GM23338 (cell line): ENCODE measurements around the gene YPEL1. TPM values are rescaled to one million over a fixed set of nuclear protein-coding genes. Genes with fewer than 3 reads are reported as not detected.

Experiments
- ATAC-seq: fragments of 200-7000 bp; cut with Tn5 transposase; 3 replicates; pipeline ENCODE4 v1.9.1; 2020
- DNase-seq: peaks from one replicate; pipeline ENCODE4 v3.0.0-alpha.2; 2015; ENCODE audit warnings: low spot score
- H2AFZ ChIP-seq: fragments of 200-600 bp; sonication (generic); 2 replicates; pipeline ENCODE4 v1.8.0; 2016; ENCODE audit warnings: antibody characterized with exemption, mild to moderate bottlenecking, moderate library complexity
- H3F3A ChIP-seq: fragments of 200-600 bp; sonication (generic); replicated peaks from 2 replicates; pipeline ENCODE4 v1.8.0; 2017; ENCODE audit warnings: antibody characterized with exemption, mixed run types, low read depth
- H3K27ac ChIP-seq: fragments of 200-600 bp; sonication (generic); 2 replicates; pipeline ENCODE4 v1.6.1; 2016; ENCODE audit warnings: low read depth
- H3K27me3 ChIP-seq: fragments of 200-600 bp; sonication (generic); 2 replicates; pipeline ENCODE4 v1.8.0; 2016; ENCODE audit warnings: mild to moderate bottlenecking, mixed run types, moderate library complexity; ENCODE audit not compliant: insufficient read depth
- H3K36me3 ChIP-seq: fragments of 200-600 bp; sonication (generic); 2 replicates; pipeline ENCODE4 v1.8.0; 2016; ENCODE audit warnings: mild to moderate bottlenecking; ENCODE audit not compliant: insufficient read depth
- H3K4me1 ChIP-seq: fragments of 200-600 bp; sonication (generic); 2 replicates; pipeline ENCODE4 v1.8.0; 2016; ENCODE audit warnings: mild to moderate bottlenecking, moderate library complexity; ENCODE audit not compliant: insufficient read depth
- H3K4me2 ChIP-seq: fragments of 200-600 bp; sonication (generic); 2 replicates; pipeline ENCODE4 v1.7.1; 2017; ENCODE audit warnings: mixed run types
- H3K4me3 ChIP-seq: fragments of 200-600 bp; sonication (generic); 2 replicates; pipeline ENCODE4 v1.6.1; 2016; ENCODE audit warnings: mixed run types
- H3K79me2 ChIP-seq: fragments of 200-600 bp; sonication (generic); replicated peaks from 2 replicates; pipeline ENCODE4 v1.8.0; 2017; ENCODE audit warnings: mild to moderate bottlenecking; ENCODE audit not compliant: insufficient read depth
- H3K9me2 ChIP-seq: fragments of 200-600 bp; sonication (generic); 2 replicates; pipeline ENCODE4 v1.8.0; 2017; ENCODE audit not compliant: insufficient read depth
- H4K20me1 ChIP-seq: fragments of 200-600 bp; sonication (generic); replicated peaks from 2 replicates; pipeline ENCODE4 v1.8.0; 2017; ENCODE audit warnings: mild to moderate bottlenecking; ENCODE audit not compliant: insufficient read depth
- H3K27ac Mint-ChIP-seq: 2 replicates; pipeline ENCODE4 v1.8.0; 2020; ENCODE audit warnings: inconsistent platforms, mild to moderate bottlenecking, moderate library complexity, mixed read lengths
- H3K27me3 Mint-ChIP-seq: 3 replicates; pipeline ENCODE4 v1.8.0; 2022; ENCODE audit warnings: low read depth, mild to moderate bottlenecking, moderate library complexity, mixed read lengths, inconsistent platforms; ENCODE audit not compliant: insufficient read depth, poor library complexity
- H3K36me3 Mint-ChIP-seq: 3 replicates; pipeline ENCODE4 v1.8.0; 2021; ENCODE audit warnings: low read depth, mild to moderate bottlenecking, inconsistent platforms, moderate library complexity, mixed read lengths
- H3K4me1 Mint-ChIP-seq: 3 replicates; pipeline ENCODE4 v1.8.0; 2020; ENCODE audit warnings: mild to moderate bottlenecking, inconsistent platforms, mixed read lengths
- H3K4me3 Mint-ChIP-seq: 3 replicates; pipeline ENCODE4 v1.8.0; 2021; ENCODE audit warnings: moderate library complexity, mild to moderate bottlenecking, inconsistent platforms, mixed read lengths
- H3K9me3 Mint-ChIP-seq: 3 replicates; pipeline ENCODE4 v1.8.0; 2020; ENCODE audit warnings: moderate library complexity, mild to moderate bottlenecking, inconsistent platforms, mixed read lengths
- CREB1 ChIP-seq: fragments of 250-450 bp; sonication (Bioruptor Pico); IDR thresholded peaks from 2 replicates; pipeline ENCODE4 v1.5.0; 2020; ENCODE audit warnings: low read depth, mild to moderate bottlenecking, moderate library complexity
- EZH2 ChIP-seq: fragments of 200-600 bp; sonication (generic); IDR thresholded peaks from one replicate; pipeline ENCODE4 v1.8.0; 2017; ENCODE audit warnings: antibody characterized with exemption, mild to moderate bottlenecking, low read depth; ENCODE audit not compliant: unreplicated experiment
- EZH2phosphoT487 ChIP-seq: fragments of 200-600 bp; sonication (generic); IDR thresholded peaks from one replicate; pipeline ENCODE4 v1.8.1; 2018; ENCODE audit warnings: antibody characterized with exemption; ENCODE audit not compliant: unreplicated experiment
- JUNB ChIP-seq: IDR thresholded peaks from one replicate; pipeline ENCODE4 v1.6.1; 2016; ENCODE audit warnings: antibody characterized with exemption; ENCODE audit not compliant: unreplicated experiment
- NANOG ChIP-seq: IDR thresholded peaks from 2 replicates; pipeline ENCODE4 v1.6.1; 2016; ENCODE audit warnings: antibody characterized with exemption, borderline replicate concordance
- POLR2AphosphoS5 ChIP-seq: IDR thresholded peaks from 2 replicates; pipeline ENCODE4 v1.6.1; 2016; ENCODE audit warnings: antibody characterized with exemption, low read depth
- STAT1 ChIP-seq: IDR thresholded peaks from one replicate; pipeline ENCODE4 v1.6.1; 2016; ENCODE audit warnings: antibody characterized with exemption; ENCODE audit not compliant: unreplicated experiment
- ZNF114 ChIP-seq: fragments of 250-450 bp; sonication (Bioruptor Pico); IDR thresholded peaks from 2 replicates; pipeline ENCODE4 v1.5.0; 2020; ENCODE audit warnings: mild to moderate bottlenecking, moderate library complexity
- ZNF331 ChIP-seq: fragments of 250-450 bp; sonication (Bioruptor Pico); IDR thresholded peaks from 2 replicates; pipeline ENCODE4 v1.5.0; 2020; ENCODE audit warnings: low read depth, mild to moderate bottlenecking, moderate library complexity
- polyA plus RNA-seq: library from polyadenylated mRNA; unstranded; fragments of >200 nt; fragmentation: Nextera tagmentation; extraction: Ambion mirVana; gene quantifications from 2 replicates; pipeline ENCODE4 v1.2.1, GENCODE V29; 2016
- total RNA-seq: library from RNA; depleted of rRNA; stranded (reverse); fragments of >200 nt; shearing (Covaris generic); gene quantifications from 2 replicates; pipeline ENCODE4 v1.2.3, GENCODE V29; 2014
- TF ChIP-seq, protein P1 (sequence below): IDR thresholded peaks from 2 replicates; pipeline ENCODE4 v1.6.1; 2016; ENCODE audit warnings: antibody characterized with exemption
- TF ChIP-seq, protein P2 (sequence below), 2 experiments: fragments of 200-600 bp in 1 of 2; sonication (generic) in 1 of 2; conservative IDR thresholded peaks; 2 replicates each; pipeline versions ENCODE4 v1.5.1 to v1.6.1; 2016 to 2017; ENCODE audit warnings: antibody characterized with exemption in 2 of 2, low read depth in 2 of 2, mild to moderate bottlenecking in 2 of 2, moderate library complexity in 1 of 2
- TF ChIP-seq, protein P3 (sequence below): IDR thresholded peaks from one replicate; pipeline ENCODE4 v1.6.1; 2018; ENCODE audit warnings: antibody characterized with exemption; ENCODE audit not compliant: unreplicated experiment

YPEL1 gene
- total and polyA plus RNA-seq, 2 experiments from 2014 or later = 4.4 to 6.0 TPM

DNA sequence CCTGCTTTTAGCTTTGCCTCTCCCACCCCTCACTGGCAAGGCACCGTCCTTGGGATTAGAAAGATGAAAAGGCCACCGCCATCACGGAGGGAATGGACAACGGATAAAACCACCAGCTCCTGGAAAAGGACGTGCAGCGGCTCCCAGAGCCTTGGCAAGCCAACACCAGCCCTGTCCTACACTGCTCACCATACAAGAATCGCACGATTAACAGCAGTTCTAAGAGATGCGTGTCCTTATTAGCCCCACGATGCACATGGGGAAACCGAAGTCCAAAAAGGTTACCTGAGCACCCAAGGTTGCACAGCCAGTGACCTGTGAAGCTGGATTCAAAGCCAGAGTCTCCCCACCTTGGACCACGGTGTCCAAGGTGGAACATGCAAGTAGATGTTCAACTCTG, 7.3 kb downstream of the YPEL1 start:
- Mint-ChIP-seq H3K4me3 (no peak overlapping the region), H3K9me3 (no peaks in the 10 kb centered on the region), H3K27ac (no peak overlapping the region), H3K36me3 (no peaks in the 10 kb centered on the region), H3K4me1 (peaks cover 8% of the 10 kb centered on the region; the same call in 2 of the 3 replicates), H3K27me3 (peaks cover 9% of the 10 kb centered on the region)
- ATAC-seq (no peak), DNase-seq (no peak)
- Histone ChIP-seq H3K36me3 (no peaks in the 10 kb centered on the region), H3F3A (no peaks in the 10 kb centered on the region), H3K4me1 (0 out of 2 replicates have a peak, but pooled peaks cover 3% of the 10 kb centered on the region), H3K9me2 (no peaks in the 10 kb centered on the region), H3K4me3 (no peak overlapping the region), H3K79me2 (no peaks in the 10 kb centered on the region), H4K20me1 (no peaks in the 10 kb centered on the region; the same call in 1 of the 2 replicates), H3K4me2 (no peak overlapping the region), H3K27me3 (no peaks in the 10 kb centered on the region), H3K27ac (no peak overlapping the region), H2AFZ (no peak overlapping the region)
- TF ChIP-seq EZH2phosphoT487 = no peak

DNA sequence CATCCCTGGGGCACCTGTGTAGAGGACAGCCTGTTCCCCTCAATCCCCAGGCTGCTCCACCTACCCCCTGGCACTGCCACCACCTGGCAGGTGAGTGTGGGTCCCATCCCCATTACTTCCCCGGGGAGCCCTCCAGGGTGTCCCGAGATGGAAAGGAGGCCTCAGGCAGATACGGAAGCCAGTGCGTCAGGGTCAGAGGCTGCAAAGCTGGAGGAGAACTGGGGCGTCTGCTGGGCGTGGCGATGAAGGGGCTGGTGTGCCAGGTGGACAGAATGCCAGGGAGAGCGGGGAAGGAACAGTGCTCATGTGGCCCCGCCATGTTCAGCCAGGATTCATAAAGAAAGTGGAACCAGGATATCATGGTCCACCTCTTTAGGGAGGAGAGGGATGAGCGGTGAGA, 7.8 kb downstream of the YPEL1 start:
- peaks cover 8% of the 10 kb centered on the region; the same call in 2 of the 3 replicates for H3K4me1 Mint-ChIP-seq
- Histone ChIP-seq H3K9me2 (no peaks in the 10 kb centered on the region), H2AFZ (no peak overlapping the region), H3F3A (no peaks in the 10 kb centered on the region), H3K4me2 (no peak overlapping the region), H4K20me1 (no peaks in the 10 kb centered on the region; the same call in 1 of the 2 replicates), H3K36me3 (no peaks in the 10 kb centered on the region), H3K79me2 (no peaks in the 10 kb centered on the region), H3K4me3 (no peak overlapping the region), H3K4me1 (0 out of 2 replicates have a peak, but pooled peaks cover 3% of the 10 kb centered on the region), H3K27ac (no peak overlapping the region), H3K27me3 (no peaks in the 10 kb centered on the region)
- H3K27ac Mint-ChIP-seq = no peak overlapping the region
- DNase-seq (no peak), ATAC-seq (no peak)
- H3K27me3 Mint-ChIP-seq = peaks cover 9% of the 10 kb centered on the region
- no peak overlapping the region for H3K4me3 Mint-ChIP-seq
- no peaks in the 10 kb centered on the region for H3K36me3 Mint-ChIP-seq
- H3K9me3 Mint-ChIP-seq = no peaks in the 10 kb centered on the region
- TF ChIP-seq, protein P1, sequence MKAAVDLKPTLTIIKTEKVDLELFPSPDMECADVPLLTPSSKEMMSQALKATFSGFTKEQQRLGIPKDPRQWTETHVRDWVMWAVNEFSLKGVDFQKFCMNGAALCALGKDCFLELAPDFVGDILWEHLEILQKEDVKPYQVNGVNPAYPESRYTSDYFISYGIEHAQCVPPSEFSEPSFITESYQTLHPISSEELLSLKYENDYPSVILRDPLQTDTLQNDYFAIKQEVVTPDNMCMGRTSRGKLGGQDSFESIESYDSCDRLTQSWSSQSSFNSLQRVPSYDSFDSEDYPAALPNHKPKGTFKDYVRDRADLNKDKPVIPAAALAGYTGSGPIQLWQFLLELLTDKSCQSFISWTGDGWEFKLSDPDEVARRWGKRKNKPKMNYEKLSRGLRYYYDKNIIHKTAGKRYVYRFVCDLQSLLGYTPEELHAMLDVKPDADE = no peak
- TF ChIP-seq JUNB (no peak), STAT1 (no peak), ZNF331 (CRISPR knock-in tag) (no peak), ZNF114 (no peak), EZH2 (no peak), EZH2phosphoT487 (no peak), CREB1 (CRISPR knock-in tag) (no peak), POLR2AphosphoS5 (no peak), NANOG (no peak)
- TF ChIP-seq, protein P2, sequence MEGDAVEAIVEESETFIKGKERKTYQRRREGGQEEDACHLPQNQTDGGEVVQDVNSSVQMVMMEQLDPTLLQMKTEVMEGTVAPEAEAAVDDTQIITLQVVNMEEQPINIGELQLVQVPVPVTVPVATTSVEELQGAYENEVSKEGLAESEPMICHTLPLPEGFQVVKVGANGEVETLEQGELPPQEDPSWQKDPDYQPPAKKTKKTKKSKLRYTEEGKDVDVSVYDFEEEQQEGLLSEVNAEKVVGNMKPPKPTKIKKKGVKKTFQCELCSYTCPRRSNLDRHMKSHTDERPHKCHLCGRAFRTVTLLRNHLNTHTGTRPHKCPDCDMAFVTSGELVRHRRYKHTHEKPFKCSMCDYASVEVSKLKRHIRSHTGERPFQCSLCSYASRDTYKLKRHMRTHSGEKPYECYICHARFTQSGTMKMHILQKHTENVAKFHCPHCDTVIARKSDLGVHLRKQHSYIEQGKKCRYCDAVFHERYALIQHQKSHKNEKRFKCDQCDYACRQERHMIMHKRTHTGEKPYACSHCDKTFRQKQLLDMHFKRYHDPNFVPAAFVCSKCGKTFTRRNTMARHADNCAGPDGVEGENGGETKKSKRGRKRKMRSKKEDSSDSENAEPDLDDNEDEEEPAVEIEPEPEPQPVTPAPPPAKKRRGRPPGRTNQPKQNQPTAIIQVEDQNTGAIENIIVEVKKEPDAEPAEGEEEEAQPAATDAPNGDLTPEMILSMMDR (conservative IDR thresholded peaks at IDR 0.05; ENCODE audit: low read depth in 2 of 2) = no peak
- TF ChIP-seq, protein P3, sequence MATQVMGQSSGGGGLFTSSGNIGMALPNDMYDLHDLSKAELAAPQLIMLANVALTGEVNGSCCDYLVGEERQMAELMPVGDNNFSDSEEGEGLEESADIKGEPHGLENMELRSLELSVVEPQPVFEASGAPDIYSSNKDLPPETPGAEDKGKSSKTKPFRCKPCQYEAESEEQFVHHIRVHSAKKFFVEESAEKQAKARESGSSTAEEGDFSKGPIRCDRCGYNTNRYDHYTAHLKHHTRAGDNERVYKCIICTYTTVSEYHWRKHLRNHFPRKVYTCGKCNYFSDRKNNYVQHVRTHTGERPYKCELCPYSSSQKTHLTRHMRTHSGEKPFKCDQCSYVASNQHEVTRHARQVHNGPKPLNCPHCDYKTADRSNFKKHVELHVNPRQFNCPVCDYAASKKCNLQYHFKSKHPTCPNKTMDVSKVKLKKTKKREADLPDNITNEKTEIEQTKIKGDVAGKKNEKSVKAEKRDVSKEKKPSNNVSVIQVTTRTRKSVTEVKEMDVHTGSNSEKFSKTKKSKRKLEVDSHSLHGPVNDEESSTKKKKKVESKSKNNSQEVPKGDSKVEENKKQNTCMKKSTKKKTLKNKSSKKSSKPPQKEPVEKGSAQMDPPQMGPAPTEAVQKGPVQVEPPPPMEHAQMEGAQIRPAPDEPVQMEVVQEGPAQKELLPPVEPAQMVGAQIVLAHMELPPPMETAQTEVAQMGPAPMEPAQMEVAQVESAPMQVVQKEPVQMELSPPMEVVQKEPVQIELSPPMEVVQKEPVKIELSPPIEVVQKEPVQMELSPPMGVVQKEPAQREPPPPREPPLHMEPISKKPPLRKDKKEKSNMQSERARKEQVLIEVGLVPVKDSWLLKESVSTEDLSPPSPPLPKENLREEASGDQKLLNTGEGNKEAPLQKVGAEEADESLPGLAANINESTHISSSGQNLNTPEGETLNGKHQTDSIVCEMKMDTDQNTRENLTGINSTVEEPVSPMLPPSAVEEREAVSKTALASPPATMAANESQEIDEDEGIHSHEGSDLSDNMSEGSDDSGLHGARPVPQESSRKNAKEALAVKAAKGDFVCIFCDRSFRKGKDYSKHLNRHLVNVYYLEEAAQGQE = no peak
